PFSK-1 (cell line): ENCODE data around the gene MGLL.
A peak's percentile ranks its signal among the peaks of the same experiment; 100 is the strongest.

Experiments
- FOXP2 ChIP-seq: optimal IDR thresholded peaks from 2 replicates; pipeline ENCODE3; 2011; ENCODE audit warnings: borderline replicate concordance, control low read depth, inconsistent platforms; ENCODE audit not compliant: insufficient read depth; ENCODE audit errors: extremely low read length, extremely low read depth
- POLR2AphosphoS5 ChIP-seq: IDR thresholded peaks from 2 replicates; pipeline ENCODE4 v1.6.1; 2012; ENCODE audit warnings: low read depth, mild to moderate bottlenecking, control low read depth, low read length, moderate library complexity
- SIN3A ChIP-seq: IDR thresholded peaks from 2 replicates; pipeline ENCODE4 v1.6.1; 2012; ENCODE audit warnings: mild to moderate bottlenecking, low read length, moderate library complexity, borderline replicate concordance; ENCODE audit not compliant: insufficient read depth
- TAF1 ChIP-seq: IDR thresholded peaks from 2 replicates; pipeline ENCODE4 v1.6.1; 2012; ENCODE audit warnings: low read length, control low read depth, borderline replicate concordance; ENCODE audit not compliant: insufficient read depth
- TF ChIP-seq, protein P1 (sequence below), 2 experiments: IDR thresholded peaks; 2 replicates each; pipeline versions ENCODE4 v1.6.1 to v1.8.0; 2011 to 2012; ENCODE audit warnings: low read depth in 2 of 2, low read length in 2 of 2, control low read depth in 1 of 2, inconsistent platforms in 1 of 2, mild to moderate bottlenecking in 1 of 2, moderate library complexity in 1 of 2; ENCODE audit not compliant: insufficient read depth in 1 of 2

Gene MGLL

DNA sequence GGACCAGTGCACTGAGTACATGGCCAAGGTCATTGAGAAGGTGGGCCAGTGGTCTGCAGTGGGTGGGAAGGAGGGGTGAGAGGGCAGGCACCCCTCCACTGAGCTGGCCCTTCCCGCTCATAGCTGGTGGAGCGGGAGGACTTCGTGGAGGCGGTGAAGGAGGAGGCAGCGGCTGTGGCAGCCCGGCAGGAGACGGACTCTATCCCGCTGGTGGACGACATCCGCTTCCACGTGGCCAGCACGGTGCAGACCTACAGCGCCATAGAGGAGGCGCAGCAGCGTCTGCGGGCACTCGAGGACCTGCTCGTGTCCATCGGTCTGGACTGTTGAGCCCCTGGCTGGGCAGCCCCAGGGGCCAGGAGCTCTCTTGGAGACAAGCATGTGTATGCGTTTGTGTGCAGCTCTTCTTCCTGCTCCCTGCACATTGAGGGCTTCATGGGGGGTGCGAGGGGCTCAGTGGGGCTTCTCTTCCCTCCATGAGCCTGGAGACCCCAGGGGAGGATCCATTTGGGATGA is 142.1 kb downstream of the MGLL start:
- TF ChIP-seq FOXP2 = no peak
- no peak for TF ChIP-seq TAF1
- peak; percentile 23; the same call in 1 of the 2 replicates for TF ChIP-seq POLR2AphosphoS5
- TF ChIP-seq, protein P1, sequence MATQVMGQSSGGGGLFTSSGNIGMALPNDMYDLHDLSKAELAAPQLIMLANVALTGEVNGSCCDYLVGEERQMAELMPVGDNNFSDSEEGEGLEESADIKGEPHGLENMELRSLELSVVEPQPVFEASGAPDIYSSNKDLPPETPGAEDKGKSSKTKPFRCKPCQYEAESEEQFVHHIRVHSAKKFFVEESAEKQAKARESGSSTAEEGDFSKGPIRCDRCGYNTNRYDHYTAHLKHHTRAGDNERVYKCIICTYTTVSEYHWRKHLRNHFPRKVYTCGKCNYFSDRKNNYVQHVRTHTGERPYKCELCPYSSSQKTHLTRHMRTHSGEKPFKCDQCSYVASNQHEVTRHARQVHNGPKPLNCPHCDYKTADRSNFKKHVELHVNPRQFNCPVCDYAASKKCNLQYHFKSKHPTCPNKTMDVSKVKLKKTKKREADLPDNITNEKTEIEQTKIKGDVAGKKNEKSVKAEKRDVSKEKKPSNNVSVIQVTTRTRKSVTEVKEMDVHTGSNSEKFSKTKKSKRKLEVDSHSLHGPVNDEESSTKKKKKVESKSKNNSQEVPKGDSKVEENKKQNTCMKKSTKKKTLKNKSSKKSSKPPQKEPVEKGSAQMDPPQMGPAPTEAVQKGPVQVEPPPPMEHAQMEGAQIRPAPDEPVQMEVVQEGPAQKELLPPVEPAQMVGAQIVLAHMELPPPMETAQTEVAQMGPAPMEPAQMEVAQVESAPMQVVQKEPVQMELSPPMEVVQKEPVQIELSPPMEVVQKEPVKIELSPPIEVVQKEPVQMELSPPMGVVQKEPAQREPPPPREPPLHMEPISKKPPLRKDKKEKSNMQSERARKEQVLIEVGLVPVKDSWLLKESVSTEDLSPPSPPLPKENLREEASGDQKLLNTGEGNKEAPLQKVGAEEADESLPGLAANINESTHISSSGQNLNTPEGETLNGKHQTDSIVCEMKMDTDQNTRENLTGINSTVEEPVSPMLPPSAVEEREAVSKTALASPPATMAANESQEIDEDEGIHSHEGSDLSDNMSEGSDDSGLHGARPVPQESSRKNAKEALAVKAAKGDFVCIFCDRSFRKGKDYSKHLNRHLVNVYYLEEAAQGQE (IDR thresholded peaks at IDR 0.05; ENCODE audit: insufficient read depth in 1 of 2, low read depth in 2 of 2, low read length in 2 of 2) = no peak

DNA sequence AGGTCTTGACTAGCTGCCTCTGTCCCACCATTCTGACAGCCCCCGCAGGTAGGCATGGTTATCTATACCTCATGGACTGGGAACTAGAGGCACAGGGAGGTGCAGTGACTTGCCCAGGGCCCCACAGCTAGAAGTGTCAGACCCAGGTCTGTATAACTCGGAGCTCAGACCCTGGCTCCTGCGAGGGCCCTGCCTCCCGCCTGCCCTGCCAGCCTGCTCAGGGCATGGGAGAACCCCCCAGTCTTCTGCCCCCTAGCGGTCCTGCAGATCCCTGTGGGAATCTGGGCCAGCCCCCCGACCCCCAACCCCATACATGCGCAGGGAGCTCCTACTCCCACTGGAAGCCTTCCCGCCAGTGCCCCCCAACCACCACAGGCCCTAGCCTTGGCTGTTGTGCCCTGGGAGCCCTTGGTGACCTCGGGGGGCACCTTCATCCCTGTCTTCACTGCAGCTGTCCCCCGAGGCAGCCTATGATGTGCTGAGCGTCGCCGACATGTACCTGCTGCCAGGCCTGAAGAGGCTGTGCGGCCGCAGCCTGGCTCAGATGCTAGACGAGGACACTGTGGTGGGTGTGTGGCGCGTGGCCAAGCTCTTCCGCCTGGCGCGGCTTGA is 142.7 kb downstream of the MGLL start:
- TF ChIP-seq POLR2AphosphoS5 (no peak), FOXP2 (no peak), SIN3A (no peak; the same call in 1 of the 2 replicates), TAF1 (no peak)
- TF ChIP-seq, protein P1 (IDR thresholded peaks at IDR 0.05; ENCODE audit: insufficient read depth in 1 of 2, low read depth in 2 of 2, low read length in 2 of 2) = no peak

DNA sequence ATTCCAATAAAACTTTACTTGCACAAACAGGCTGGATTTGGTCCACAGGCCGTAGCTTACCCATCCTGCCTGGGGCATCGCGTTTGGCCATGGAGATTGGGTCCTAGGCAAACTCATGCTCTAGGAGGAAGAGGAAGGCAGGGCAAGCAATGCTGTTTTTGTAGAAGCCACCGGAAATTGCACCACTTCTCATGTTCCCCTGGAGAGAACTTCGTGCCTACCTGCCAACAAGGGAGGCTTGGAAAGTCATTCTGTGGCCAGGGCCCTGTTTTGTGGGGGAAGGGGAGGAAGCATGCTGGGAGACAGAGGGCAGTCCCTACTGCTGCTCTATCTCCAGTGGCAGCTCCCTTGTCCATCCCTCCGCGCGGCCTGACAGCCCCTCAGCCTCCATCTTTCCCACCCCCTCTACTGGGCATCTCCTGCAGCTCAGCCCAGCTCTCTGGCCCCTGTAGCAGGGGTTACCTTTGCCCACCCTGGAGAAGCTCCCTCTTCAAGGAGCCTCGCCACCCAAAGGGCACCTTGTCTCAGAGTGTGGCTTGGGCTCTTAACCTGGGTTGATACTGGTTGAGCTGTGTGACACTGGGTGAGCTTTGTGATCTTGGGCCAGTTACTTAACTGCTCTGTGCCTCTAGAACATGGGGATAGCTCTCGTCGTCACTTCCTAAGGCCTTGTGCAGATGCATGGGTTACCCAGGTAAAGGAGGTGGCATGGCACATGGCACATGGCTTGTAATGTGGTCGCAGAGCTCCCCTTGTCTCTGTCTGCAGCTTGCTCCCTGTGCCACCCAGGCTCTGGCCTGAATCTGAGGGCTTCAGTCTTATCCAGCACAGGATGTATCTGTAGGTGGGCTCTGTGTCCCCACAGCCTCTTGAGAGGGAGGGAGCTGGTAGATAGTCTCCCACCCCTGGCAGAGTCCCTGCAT is 143.4 kb downstream of the MGLL start:
- TF ChIP-seq FOXP2 (no peak), TAF1 (peak; percentile 53; the same call in 1 of the 2 replicates), POLR2AphosphoS5 (peak; percentile 33)
- TF ChIP-seq, protein P1 (IDR thresholded peaks at IDR 0.05; ENCODE audit: insufficient read depth in 1 of 2, low read depth in 2 of 2, low read length in 2 of 2) = no peak

DNA sequence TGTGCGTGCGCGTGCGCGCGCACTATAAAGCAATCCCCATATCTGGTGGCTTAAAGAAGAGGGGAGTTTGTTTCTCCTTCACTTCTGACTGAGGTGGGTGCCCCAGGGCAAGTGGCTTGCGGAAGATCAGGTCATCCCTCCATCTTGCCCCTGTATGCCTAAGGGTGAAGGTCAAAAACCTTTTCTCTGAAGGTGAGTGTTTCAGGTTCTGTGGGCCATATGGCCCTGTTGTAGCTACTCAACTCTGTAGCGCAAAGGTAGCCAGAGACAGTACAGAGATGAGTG is 144.1 kb downstream of the MGLL start:
- TF ChIP-seq TAF1 = no peak
- TF ChIP-seq, protein P1 (IDR thresholded peaks at IDR 0.05; ENCODE audit: insufficient read depth in 1 of 2, low read depth in 2 of 2, low read length in 2 of 2) = no peak
- TF ChIP-seq POLR2AphosphoS5 = no peak
- no peak for TF ChIP-seq SIN3A
- no peak for TF ChIP-seq FOXP2
